Nucleus accumbens (tissue), 56 donors: ENCODE measurements around the gene CACNG5.

Source experiments
- DNase-seq, 56 donors: peaks; one replicate each; lab custom pipeline; 2025; lab: John Stamatoyannopoulos, UW

Gene CACNG5

GRCh38 chr17:66934040-66934439, 99.1 kb downstream of the CACNG5 start:
- no peak for DNase-seq
